ENCODE results near the gene GOLGA6A.

GOLGA6A gene

GRCh38 chr15:74038707-74039655 lies 43.4 kb downstream of the GOLGA6A start:
- DNase-seq (ENCODE audit: low read depth in 2 of 2), result peak; percentile 60
- no peak overlapping the region for H3K4me3 ChIP-seq (replicated peaks in 1 of 2; ENCODE audit: low read depth in 2 of 2, low read length in 2 of 2)
- no peak for TF ChIP-seq CTCF (IDR thresholded peaks at IDR 0.05; ENCODE audit: low read depth, low read length)

- TF ChIP-seq CTCF (IDR thresholded peaks at IDR 0.05; ENCODE audit: low read depth, low read length), result no peak
- no peak for DNase-seq (ENCODE audit: low read depth in 2 of 2)
- H3K4me3 ChIP-seq (replicated peaks in 1 of 2; ENCODE audit: low read depth in 2 of 2, low read length in 2 of 2), result no peak overlapping the region
Measured at GRCh38 chr15:74037171-74038117, 44.9 kb downstream of the GOLGA6A start.

- peak; percentile 68 for TF ChIP-seq CTCF (IDR thresholded peaks at IDR 0.05; ENCODE audit: low read depth, low read length)
- H3K4me3 ChIP-seq (replicated peaks in 1 of 2; ENCODE audit: low read depth in 2 of 2, low read length in 2 of 2), result no peak overlapping the region
- DNase-seq (ENCODE audit: low read depth in 2 of 2), result peak; percentile 68 to 86
Measured at GRCh38 chr15:74036271-74037170, 45.8 kb downstream of the GOLGA6A start.

GRCh38 chr15:74035121-74036017 lies 47.0 kb downstream of the GOLGA6A start:
- H3K4me3 ChIP-seq (replicated peaks in 1 of 2; ENCODE audit: low read depth in 2 of 2, low read length in 2 of 2), result no peak overlapping the region
- no peak for DNase-seq (ENCODE audit: low read depth in 2 of 2)
- TF ChIP-seq CTCF (IDR thresholded peaks at IDR 0.05; ENCODE audit: low read depth, low read length), result no peak

- TF ChIP-seq CTCF (IDR thresholded peaks at IDR 0.05; ENCODE audit: low read depth, low read length), result no peak
- no peak for DNase-seq (ENCODE audit: low read depth in 2 of 2)
- no peak overlapping the region for H3K4me3 ChIP-seq (replicated peaks in 1 of 2; ENCODE audit: low read depth in 2 of 2, low read length in 2 of 2)
Measured at GRCh38 chr15:74034206-74034755, 48.1 kb downstream of the GOLGA6A start.

Data from cardiac fibroblast (primary cell).